WTC11 (cell line): ENCODE measurements around the gene TSC22D4. TPM values are rescaled to one million over a fixed set of nuclear protein-coding genes. Genes with fewer than 3 reads are reported as not detected.
A peak's percentile ranks its signal among the peaks of the same experiment; 100 is the strongest.

Experiments
- ATAC-seq: fragments of 200-7000 bp; cut with Tn5 transposase; 2 replicates; pipeline ENCODE4 v1.10.0; 2021; ENCODE audit warnings: mild to moderate bottlenecking, moderate library complexity
- CTCF ChIA-PET: fragments of 300-600 bp; sonication (Branson Sonifier 250); formaldehyde crosslinking; loops from one replicate; lab custom pipeline; 2021; ENCODE audit warnings: antibody characterized with exemption; lab: Charles Lee
- POLR2A ChIA-PET: fragments of 350-600 bp; sonication (Branson Sonifier 250); formaldehyde crosslinking; loops from one replicate; lab custom pipeline; 2021; ENCODE audit warnings: antibody characterized with exemption; lab: Charles Lee
- DNase-seq: peaks from one replicate; pipeline ENCODE4 v3.0.0; 2021; ENCODE audit warnings: low spot score
- H3K27ac Mint-ChIP-seq: 2 replicates; pipeline ENCODE4 v1.8.0; 2021; ENCODE audit warnings: mixed read lengths
- H3K27me3 Mint-ChIP-seq: 2 replicates; pipeline ENCODE4 v1.8.0; 2021; ENCODE audit warnings: low read depth, mild to moderate bottlenecking, moderate library complexity, mixed read lengths
- H3K36me3 Mint-ChIP-seq: 2 replicates; pipeline ENCODE4 v1.8.0; 2021; ENCODE audit warnings: mixed read lengths
- H3K4me1 Mint-ChIP-seq: 2 replicates; pipeline ENCODE4 v1.8.0; 2022; ENCODE audit warnings: mixed read lengths
- H3K4me3 Mint-ChIP-seq: 2 replicates; pipeline ENCODE4 v1.8.0; 2021; ENCODE audit warnings: mild to moderate bottlenecking, moderate library complexity, mixed read lengths
- H3K9me3 Mint-ChIP-seq: 2 replicates; pipeline ENCODE4 v1.8.0; 2021; ENCODE audit warnings: mixed read lengths
- CREM ChIP-seq: sonication (generic); formaldehyde crosslinking; IDR thresholded peaks from 2 replicates; pipeline ENCODE4 v1.8.1; 2022; ENCODE audit warnings: mild to moderate bottlenecking, missing genetic modification reagents, moderate library complexity
- JAZF1 ChIP-seq: fragments of 250-450 bp; sonication (Bioruptor Pico); IDR thresholded peaks from 2 replicates; pipeline ENCODE4 v1.9.0; 2021; ENCODE audit warnings: moderate library complexity, mild to moderate bottlenecking, inconsistent platforms
- MXD4 ChIP-seq: fragments of 250-450 bp; sonication (Bioruptor Pico); IDR thresholded peaks from 2 replicates; pipeline ENCODE4 v1.8.0; 2021; ENCODE audit warnings: mild to moderate bottlenecking, moderate library complexity, borderline replicate concordance
- PRDM15 ChIP-seq: sonication (generic); formaldehyde crosslinking; IDR thresholded peaks from 2 replicates; pipeline ENCODE4 v1.8.0; 2022; ENCODE audit warnings: missing genetic modification reagents
- ZNF263 ChIP-seq: sonication (generic); formaldehyde crosslinking; IDR thresholded peaks from 2 replicates; pipeline ENCODE4 v1.8.1; 2022; ENCODE audit warnings: low read depth, mild to moderate bottlenecking, moderate library complexity, missing genetic modification reagents
- total RNA-seq: library from RNA; stranded (reverse); gene quantifications from 3 replicates; pipeline ENCODE4 v1.2.3, GENCODE V29; 2021
- TF ChIP-seq, protein P1 (sequence below): fragments of 250-450 bp; sonication (Bioruptor Pico); IDR thresholded peaks from 2 replicates; pipeline ENCODE4 v2.1.2; 2022; ENCODE audit warnings: mild to moderate bottlenecking, moderate library complexity
- TF ChIP-seq, protein P2 (sequence below): sonication (generic); formaldehyde crosslinking; IDR thresholded peaks from 2 replicates; pipeline ENCODE4 v1.8.0; 2022; ENCODE audit warnings: mild to moderate bottlenecking, missing genetic modification reagents
- TF ChIP-seq, protein P3 (sequence below): sonication (generic); formaldehyde crosslinking; IDR thresholded peaks from 2 replicates; pipeline ENCODE4 v1.8.0; 2023; ENCODE audit warnings: missing genetic modification reagents
- TF ChIP-seq, protein P4 (sequence below): sonication (generic); formaldehyde crosslinking; IDR thresholded peaks from 2 replicates; pipeline ENCODE4 v1.8.1; 2023; ENCODE audit warnings: mild to moderate bottlenecking, missing genetic modification reagents, moderate library complexity
- TF ChIP-seq, protein P5 (sequence below): sonication (generic); formaldehyde crosslinking; IDR thresholded peaks from 2 replicates; pipeline ENCODE4 v1.8.1; 2023; ENCODE audit warnings: mild to moderate bottlenecking, missing genetic modification reagents
- TF ChIP-seq, protein P6 (sequence below): fragments of 250-450 bp; sonication (Bioruptor Pico); IDR thresholded peaks from 2 replicates; pipeline ENCODE4 v1.9.0; 2021; ENCODE audit warnings: mild to moderate bottlenecking

Gene TSC22D4
- total RNA-seq, 1 experiment from 2014 or later: 34.5 TPM

DNA sequence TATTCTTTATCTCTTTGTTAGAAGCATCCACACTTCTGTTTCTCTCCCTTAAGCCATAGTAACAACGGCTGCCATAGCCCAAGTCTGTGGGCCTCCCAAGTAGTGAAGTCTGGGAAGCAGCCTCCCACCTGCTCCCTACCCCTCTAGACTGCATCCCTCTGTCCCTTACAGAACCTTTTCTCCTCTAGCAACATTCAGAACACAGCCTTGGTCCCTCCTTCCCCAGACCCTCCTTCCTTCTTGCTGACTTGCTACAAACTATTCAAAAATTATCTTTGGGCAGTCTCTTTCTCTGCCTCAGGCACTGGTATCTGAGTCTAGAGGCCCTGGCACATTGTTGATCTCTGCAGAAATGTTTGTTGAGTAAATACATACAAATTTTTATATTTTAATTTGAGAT lies 2.5 kb upstream of the TSC22D4 start (continued):
- TF ChIP-seq MXD4 (CRISPR knock-in tag): no peak
- TF ChIP-seq, protein P1, sequence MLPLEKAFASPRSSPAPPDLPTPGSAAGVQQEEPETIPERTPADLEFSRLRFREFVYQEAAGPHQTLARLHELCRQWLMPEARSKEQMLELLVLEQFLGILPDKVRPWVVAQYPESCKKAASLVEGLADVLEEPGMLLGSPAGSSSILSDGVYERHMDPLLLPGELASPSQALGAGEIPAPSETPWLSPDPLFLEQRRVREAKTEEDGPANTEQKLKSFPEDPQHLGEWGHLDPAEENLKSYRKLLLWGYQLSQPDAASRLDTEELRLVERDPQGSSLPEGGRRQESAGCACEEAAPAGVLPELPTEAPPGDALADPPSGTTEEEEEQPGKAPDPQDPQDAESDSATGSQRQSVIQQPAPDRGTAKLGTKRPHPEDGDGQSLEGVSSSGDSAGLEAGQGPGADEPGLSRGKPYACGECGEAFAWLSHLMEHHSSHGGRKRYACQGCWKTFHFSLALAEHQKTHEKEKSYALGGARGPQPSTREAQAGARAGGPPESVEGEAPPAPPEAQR (CRISPR knock-in tag): no peak
- TF ChIP-seq, protein P2, sequence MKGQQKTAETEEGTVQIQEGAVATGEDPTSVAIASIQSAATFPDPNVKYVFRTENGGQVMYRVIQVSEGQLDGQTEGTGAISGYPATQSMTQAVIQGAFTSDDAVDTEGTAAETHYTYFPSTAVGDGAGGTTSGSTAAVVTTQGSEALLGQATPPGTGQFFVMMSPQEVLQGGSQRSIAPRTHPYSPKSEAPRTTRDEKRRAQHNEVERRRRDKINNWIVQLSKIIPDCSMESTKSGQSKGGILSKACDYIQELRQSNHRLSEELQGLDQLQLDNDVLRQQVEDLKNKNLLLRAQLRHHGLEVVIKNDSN (CRISPR knock-in tag): no peak
- TF ChIP-seq, all 79 proteins: peak for 0

- H3K27me3 Mint-ChIP-seq: no peaks in the 10 kb centered on the region
- TF ChIP-seq MXD4 (CRISPR knock-in tag): no peak
- no peak for TF ChIP-seq JAZF1 (CRISPR knock-in tag)
- TF ChIP-seq PRDM15: no peak
- TF ChIP-seq ZNF263 (CRISPR knock-in tag): no peak
- TF ChIP-seq, protein P3, sequence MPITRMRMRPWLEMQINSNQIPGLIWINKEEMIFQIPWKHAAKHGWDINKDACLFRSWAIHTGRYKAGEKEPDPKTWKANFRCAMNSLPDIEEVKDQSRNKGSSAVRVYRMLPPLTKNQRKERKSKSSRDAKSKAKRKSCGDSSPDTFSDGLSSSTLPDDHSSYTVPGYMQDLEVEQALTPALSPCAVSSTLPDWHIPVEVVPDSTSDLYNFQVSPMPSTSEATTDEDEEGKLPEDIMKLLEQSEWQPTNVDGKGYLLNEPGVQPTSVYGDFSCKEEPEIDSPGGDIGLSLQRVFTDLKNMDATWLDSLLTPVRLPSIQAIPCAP (CRISPR knock-in tag): no peak
- TF ChIP-seq, protein P4, sequence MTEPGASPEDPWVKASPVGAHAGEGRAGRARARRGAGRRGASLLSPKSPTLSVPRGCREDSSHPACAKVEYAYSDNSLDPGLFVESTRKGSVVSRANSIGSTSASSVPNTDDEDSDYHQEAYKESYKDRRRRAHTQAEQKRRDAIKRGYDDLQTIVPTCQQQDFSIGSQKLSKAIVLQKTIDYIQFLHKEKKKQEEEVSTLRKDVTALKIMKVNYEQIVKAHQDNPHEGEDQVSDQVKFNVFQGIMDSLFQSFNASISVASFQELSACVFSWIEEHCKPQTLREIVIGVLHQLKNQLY (CRISPR knock-in tag): no peak
- TF ChIP-seq CREM (CRISPR knock-in tag): no peak
- TF ChIP-seq, protein P5, sequence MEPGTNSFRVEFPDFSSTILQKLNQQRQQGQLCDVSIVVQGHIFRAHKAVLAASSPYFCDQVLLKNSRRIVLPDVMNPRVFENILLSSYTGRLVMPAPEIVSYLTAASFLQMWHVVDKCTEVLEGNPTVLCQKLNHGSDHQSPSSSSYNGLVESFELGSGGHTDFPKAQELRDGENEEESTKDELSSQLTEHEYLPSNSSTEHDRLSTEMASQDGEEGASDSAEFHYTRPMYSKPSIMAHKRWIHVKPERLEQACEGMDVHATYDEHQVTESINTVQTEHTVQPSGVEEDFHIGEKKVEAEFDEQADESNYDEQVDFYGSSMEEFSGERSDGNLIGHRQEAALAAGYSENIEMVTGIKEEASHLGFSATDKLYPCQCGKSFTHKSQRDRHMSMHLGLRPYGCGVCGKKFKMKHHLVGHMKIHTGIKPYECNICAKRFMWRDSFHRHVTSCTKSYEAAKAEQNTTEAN (CRISPR knock-in tag): no peak
- TF ChIP-seq, protein P6, sequence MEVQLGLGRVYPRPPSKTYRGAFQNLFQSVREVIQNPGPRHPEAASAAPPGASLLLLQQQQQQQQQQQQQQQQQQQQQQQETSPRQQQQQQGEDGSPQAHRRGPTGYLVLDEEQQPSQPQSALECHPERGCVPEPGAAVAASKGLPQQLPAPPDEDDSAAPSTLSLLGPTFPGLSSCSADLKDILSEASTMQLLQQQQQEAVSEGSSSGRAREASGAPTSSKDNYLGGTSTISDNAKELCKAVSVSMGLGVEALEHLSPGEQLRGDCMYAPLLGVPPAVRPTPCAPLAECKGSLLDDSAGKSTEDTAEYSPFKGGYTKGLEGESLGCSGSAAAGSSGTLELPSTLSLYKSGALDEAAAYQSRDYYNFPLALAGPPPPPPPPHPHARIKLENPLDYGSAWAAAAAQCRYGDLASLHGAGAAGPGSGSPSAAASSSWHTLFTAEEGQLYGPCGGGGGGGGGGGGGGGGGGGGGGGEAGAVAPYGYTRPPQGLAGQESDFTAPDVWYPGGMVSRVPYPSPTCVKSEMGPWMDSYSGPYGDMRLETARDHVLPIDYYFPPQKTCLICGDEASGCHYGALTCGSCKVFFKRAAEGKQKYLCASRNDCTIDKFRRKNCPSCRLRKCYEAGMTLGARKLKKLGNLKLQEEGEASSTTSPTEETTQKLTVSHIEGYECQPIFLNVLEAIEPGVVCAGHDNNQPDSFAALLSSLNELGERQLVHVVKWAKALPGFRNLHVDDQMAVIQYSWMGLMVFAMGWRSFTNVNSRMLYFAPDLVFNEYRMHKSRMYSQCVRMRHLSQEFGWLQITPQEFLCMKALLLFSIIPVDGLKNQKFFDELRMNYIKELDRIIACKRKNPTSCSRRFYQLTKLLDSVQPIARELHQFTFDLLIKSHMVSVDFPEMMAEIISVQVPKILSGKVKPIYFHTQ: no peak
- TF ChIP-seq, all 79 proteins: peak for 0
- Mint-ChIP-seq H3K27ac (no peak overlapping the region), H3K9me3 (no peaks in the 10 kb centered on the region), H3K4me1 (peaks cover 22% of the 10 kb centered on the region), H3K4me3 (peak overlapping the region; percentile 78), H3K36me3 (no peaks in the 10 kb centered on the region)
- ATAC-seq (no peak), DNase-seq (no peak)
- ChIA-PET CTCF (interaction anchor here (0.7 to 7.3 kb wide), 16 partner anchors 8 to 214 kb away, joined by 3 to 82 read pairs (median 8); partner anchors contain the start of genes FBXO24 and LRCH4), POLR2A (interaction anchor here (0.6 to 1.9 kb wide), 3 partner anchors 49 to 1829 kb away, joined by 3 to 7 read pairs (median 3); partner anchors contain the start of genes AGFG2 and ZCWPW1)
These were observed 1.1 kb downstream of the TSC22D4 start for GRCh38 chr7:100477871-100478267.
